Measurements from ENCODE around the gene KCNJ16. TPM values are rescaled to one million over a fixed set of nuclear protein-coding genes. Genes with fewer than 3 reads are reported as not detected.

Gene KCNJ16
- total and polyA plus RNA-seq, 9 of the 15 experiments (the other 6 are each of a cell fraction or from before 2014, with no cell fraction given), result 0.01 to 0.75 (median 0.07) TPM; not detected in 4

DNA sequence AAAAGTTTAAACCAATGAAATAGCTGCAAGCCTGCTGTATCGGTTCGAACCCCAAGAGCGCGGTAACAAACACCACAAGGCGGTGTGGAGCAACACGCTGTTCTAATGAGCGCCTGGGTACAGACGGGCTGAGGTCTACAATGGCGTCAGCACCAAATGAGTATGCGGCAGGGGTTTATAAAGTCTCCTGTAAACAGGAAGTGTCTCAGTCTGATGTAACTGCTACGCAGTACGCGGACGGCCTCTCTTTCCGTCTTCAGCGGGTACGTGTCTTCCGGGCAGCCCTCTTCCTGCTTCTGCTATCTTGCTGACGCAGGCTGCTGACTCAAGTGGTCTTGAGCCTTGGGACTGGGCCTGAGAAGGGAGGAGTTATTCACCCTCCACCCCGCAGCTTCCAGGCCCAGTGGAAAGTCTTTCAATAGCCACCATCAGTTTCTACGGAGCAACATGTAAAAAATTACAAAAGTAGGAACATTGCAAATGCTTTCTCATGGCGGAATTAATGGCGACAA, 53.8 kb downstream of the KCNJ16 start (continued):
- peak in 1 of 2 experiments; percentile 72; a peak in 1 of 4 replicates for TF ChIP-seq SIN3A (IDR thresholded peaks at IDR 0.05; ENCODE audit: borderline replicate concordance in 2 of 2, control insufficient read depth in 1 of 2, low read depth in 2 of 2, low read length in 2 of 2)
- peak in 1 of 2 experiments; percentile 51; a peak in 1 of 4 replicates for TF ChIP-seq NONO (IDR thresholded peaks at IDR 0.05; ENCODE audit: low read depth in 2 of 2, low read length in 1 of 2)
- no peak for TF ChIP-seq SLC30A9 (CRISPR knock-in tag; IDR thresholded peaks at IDR 0.05)
- TF ChIP-seq, protein P1, sequence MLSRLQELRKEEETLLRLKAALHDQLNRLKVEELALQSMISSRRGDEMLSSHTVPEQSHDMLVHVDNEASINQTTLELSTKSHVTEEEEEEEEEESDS (CRISPR knock-in tag; IDR thresholded peaks at IDR 0.05), result no peak
- TF ChIP-seq RBBP5 (IDR thresholded peaks at IDR 0.05; ENCODE audit: borderline replicate concordance, insufficient read depth, low read length, poor library complexity, severe bottlenecking), result no peak
- no peak for TF ChIP-seq CHD2 (IDR thresholded peaks at IDR 0.05; ENCODE audit: low read depth, low read length)
- TF ChIP-seq KAT2B (IDR thresholded peaks at IDR 0.05; ENCODE audit: low read depth, low read length), result no peak
- TF ChIP-seq, protein P2, sequence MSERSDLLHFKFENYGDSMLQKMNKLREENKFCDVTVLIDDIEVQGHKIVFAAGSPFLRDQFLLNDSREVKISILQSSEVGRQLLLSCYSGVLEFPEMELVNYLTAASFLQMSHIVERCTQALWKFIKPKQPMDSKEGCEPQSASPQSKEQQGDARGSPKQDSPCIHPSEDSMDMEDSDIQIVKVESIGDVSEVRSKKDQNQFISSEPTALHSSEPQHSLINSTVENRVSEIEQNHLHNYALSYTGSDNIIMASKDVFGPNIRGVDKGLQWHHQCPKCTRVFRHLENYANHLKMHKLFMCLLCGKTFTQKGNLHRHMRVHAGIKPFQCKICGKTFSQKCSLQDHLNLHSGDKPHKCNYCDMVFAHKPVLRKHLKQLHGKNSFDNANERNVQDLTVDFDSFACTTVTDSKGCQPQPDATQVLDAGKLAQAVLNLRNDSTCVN (CRISPR knock-in tag; IDR thresholded peaks at IDR 0.05), result no peak
- no peak for TF ChIP-seq NCOA4 (IDR thresholded peaks at IDR 0.05; ENCODE audit: partially characterized antibody)
- no peak for TF ChIP-seq SMARCC2 (IDR thresholded peaks at IDR 0.05; ENCODE audit: low read depth)
- no peak for TF ChIP-seq NFXL1 (CRISPR knock-in tag; IDR thresholded peaks at IDR 0.05)
- TF ChIP-seq, protein P3, sequence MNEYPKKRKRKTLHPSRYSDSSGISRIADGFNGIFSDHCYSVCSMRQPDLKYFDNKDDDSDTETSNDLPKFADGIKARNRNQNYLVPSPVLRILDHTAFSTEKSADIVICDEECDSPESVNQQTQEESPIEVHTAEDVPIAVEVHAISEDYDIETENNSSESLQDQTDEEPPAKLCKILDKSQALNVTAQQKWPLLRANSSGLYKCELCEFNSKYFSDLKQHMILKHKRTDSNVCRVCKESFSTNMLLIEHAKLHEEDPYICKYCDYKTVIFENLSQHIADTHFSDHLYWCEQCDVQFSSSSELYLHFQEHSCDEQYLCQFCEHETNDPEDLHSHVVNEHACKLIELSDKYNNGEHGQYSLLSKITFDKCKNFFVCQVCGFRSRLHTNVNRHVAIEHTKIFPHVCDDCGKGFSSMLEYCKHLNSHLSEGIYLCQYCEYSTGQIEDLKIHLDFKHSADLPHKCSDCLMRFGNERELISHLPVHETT (CRISPR knock-in tag; conservative IDR thresholded peaks at IDR 0.05 in 1 of 2, IDR thresholded peaks at IDR 0.05 in 1 of 2), result peak in 1 of 2 experiments; percentile 44; a peak in 1 of 4 replicates
- TF ChIP-seq ZNF584 (CRISPR knock-in tag; IDR thresholded peaks at IDR 0.05; ENCODE audit: low read depth), result no peak
- TF ChIP-seq, protein P4, sequence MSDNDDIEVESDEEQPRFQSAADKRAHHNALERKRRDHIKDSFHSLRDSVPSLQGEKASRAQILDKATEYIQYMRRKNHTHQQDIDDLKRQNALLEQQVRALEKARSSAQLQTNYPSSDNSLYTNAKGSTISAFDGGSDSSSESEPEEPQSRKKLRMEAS (CRISPR knock-in tag; IDR thresholded peaks at IDR 0.05), result 0 out of 2 replicates have a peak, but pooled peaks have one; percentile 22
- TF ChIP-seq, protein P5, sequence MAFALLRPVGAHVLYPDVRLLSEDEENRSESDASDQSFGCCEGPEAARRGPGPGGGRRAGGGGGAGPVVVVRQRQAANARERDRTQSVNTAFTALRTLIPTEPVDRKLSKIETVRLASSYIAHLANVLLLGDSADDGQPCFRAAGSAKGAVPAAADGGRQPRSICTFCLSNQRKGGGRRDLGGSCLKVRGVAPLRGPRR (CRISPR knock-in tag; IDR thresholded peaks at IDR 0.05), result no peak
- TF ChIP-seq, protein P6, sequence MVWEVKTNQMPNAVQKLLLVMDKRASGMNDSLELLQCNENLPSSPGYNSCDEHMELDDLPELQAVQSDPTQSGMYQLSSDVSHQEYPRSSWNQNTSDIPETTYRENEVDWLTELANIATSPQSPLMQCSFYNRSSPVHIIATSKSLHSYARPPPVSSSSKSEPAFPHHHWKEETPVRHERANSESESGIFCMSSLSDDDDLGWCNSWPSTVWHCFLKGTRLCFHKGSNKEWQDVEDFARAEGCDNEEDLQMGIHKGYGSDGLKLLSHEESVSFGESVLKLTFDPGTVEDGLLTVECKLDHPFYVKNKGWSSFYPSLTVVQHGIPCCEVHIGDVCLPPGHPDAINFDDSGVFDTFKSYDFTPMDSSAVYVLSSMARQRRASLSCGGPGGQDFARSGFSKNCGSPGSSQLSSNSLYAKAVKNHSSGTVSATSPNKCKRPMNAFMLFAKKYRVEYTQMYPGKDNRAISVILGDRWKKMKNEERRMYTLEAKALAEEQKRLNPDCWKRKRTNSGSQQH (CRISPR knock-in tag; IDR thresholded peaks at IDR 0.05), result 0 out of 2 replicates have a peak, but pooled peaks have one; percentile 38
- TF ChIP-seq, protein P7, sequence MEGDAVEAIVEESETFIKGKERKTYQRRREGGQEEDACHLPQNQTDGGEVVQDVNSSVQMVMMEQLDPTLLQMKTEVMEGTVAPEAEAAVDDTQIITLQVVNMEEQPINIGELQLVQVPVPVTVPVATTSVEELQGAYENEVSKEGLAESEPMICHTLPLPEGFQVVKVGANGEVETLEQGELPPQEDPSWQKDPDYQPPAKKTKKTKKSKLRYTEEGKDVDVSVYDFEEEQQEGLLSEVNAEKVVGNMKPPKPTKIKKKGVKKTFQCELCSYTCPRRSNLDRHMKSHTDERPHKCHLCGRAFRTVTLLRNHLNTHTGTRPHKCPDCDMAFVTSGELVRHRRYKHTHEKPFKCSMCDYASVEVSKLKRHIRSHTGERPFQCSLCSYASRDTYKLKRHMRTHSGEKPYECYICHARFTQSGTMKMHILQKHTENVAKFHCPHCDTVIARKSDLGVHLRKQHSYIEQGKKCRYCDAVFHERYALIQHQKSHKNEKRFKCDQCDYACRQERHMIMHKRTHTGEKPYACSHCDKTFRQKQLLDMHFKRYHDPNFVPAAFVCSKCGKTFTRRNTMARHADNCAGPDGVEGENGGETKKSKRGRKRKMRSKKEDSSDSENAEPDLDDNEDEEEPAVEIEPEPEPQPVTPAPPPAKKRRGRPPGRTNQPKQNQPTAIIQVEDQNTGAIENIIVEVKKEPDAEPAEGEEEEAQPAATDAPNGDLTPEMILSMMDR (IDR thresholded peaks at IDR 0.05 in 2 of 3, conservative IDR thresholded peaks at IDR 0.05 in 1 of 3; ENCODE audit: insufficient read depth in 2 of 3, low read depth in 1 of 3, low read length in 3 of 3), result no peak
